ENCODE data around the gene WDR83.

- TF ChIP-seq CTCF (IDR thresholded peaks at IDR 0.05) (no peak), POLR2AphosphoS5 (IDR thresholded peaks at IDR 0.05) (no peak), EP300 (IDR thresholded peaks at IDR 0.05) (no peak), POLR2A (IDR thresholded peaks at IDR 0.05; ENCODE audit: low read depth) (no peak)
These were observed 11.1 kb upstream of the WDR83 start for GRCh38 chr19:12655546-12655945.
